Measurements from ENCODE around the gene DCK. TPM values are rescaled to one million over a fixed set of nuclear protein-coding genes. Genes with fewer than 3 reads are reported as not detected.

DCK gene
- total and polyA plus RNA-seq, 9 of the 15 experiments (the other 6 are each of a cell fraction or from before 2014, with no cell fraction given): 11.3 to 25.8 (median 19.6) TPM

DNA sequence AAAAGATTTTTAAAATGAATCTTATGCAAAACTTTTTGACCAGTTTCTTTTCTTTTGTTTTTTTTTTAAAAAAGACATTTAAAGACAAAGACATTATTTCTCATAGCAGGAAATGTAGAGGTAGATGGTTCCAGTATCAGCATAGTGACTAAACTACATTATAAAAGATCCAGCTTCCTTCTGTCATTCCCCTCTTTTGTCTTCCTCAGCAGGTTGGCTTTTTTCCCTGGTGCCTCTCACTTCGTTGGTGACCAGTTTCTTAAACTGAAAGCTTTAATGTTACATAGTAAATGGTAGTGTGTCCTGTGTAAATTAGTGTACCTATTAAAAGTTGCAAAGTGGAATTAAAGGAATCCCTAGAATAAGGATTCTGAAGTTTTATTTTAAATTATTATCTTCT is 36.1 kb downstream of the DCK start:
- no TSS peak for BruUV-seq (replicated peaks)
- Histone ChIP-seq H3K36me3 (ENCODE audit: control insufficient read depth, insufficient read depth, low read length) (peaks cover 18% of the 10 kb centered on the region; the same call in 2 of the 3 replicates), H3K4me2 (ENCODE audit: insufficient read depth, low read length) (no peak overlapping the region), H2AFZ (ENCODE audit: low read depth, low read length) (no peak overlapping the region), H3K9me3 (replicated peaks; ENCODE audit: control insufficient read depth, insufficient read depth, low read depth, low read length) (no peaks in the 10 kb centered on the region), H3K4me1 (replicated peaks in 1 of 2; ENCODE audit: control insufficient read depth in 2 of 2, insufficient read depth in 2 of 2, low read length in 2 of 2) (no peaks in the 10 kb centered on the region; a peak in 1 of 5 replicates), H3K27me3 (ENCODE audit: control insufficient read depth in 2 of 2, insufficient read depth in 2 of 2, low read length in 2 of 2) (no peaks in the 10 kb centered on the region), H4K20me1 (replicated peaks; ENCODE audit: control insufficient read depth, insufficient read depth, low read length) (no peaks in the 10 kb centered on the region), H3K9me1 (ENCODE audit: control insufficient read depth, insufficient read depth, low read length) (no peaks in the 10 kb centered on the region), H3K27ac (ENCODE audit: extremely low read depth, low read depth, low read length) (no peak overlapping the region), H3K9ac (ENCODE audit: insufficient read depth in 1 of 2, low read depth in 2 of 2, low read length in 2 of 2) (no peak overlapping the region), H3K79me2 (ENCODE audit: control insufficient read depth, insufficient read depth, low read length) (no peaks in the 10 kb centered on the region), H3K4me3 (no peak overlapping the region)
- ATAC-seq (no peak), DNase-seq (ENCODE audit: extremely low read depth in 1 of 4, low spot score in 3 of 4) (no peak), FAIRE-seq (no peak)
- WGBS (ENCODE audit: insufficient coverage, low coverage, missing lambda C conversion rate): 67% methylated on average over 1 of the region's 1 CpG
- ChIA-PET POLR2A (no interaction called here), CTCF (ENCODE audit: low intra/inter-chr PET ratio) (no interaction called here)
- intact Hi-C loops (cut with micrococcal nuclease) (no loop called here), in situ Hi-C loops (cut with MboI) (no loop called here)
- no peak for TF ChIP-seq ZNF41 (CRISPR knock-in tag; conservative IDR thresholded peaks at IDR 0.05)
- no peak for TF ChIP-seq MCM2 (IDR thresholded peaks at IDR 0.05; ENCODE audit: low read depth)
- TF ChIP-seq, protein P1, sequence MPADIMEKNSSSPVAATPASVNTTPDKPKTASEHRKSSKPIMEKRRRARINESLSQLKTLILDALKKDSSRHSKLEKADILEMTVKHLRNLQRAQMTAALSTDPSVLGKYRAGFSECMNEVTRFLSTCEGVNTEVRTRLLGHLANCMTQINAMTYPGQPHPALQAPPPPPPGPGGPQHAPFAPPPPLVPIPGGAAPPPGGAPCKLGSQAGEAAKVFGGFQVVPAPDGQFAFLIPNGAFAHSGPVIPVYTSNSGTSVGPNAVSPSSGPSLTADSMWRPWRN (IDR thresholded peaks at IDR 0.05; ENCODE audit: low read depth): no peak
- no peak for TF ChIP-seq ZC3H8 (IDR thresholded peaks at IDR 0.05)
- no peak for TF ChIP-seq EWSR1 (IDR thresholded peaks at IDR 0.05; ENCODE audit: borderline replicate concordance, low read depth, partially characterized antibody)
- TF ChIP-seq CHCHD3 (CRISPR knock-in tag; IDR thresholded peaks at IDR 0.05): no peak
- no peak for TF ChIP-seq DIDO1 (tag; IDR thresholded peaks at IDR 0.05; ENCODE audit: low read depth)
- TF ChIP-seq MXI1 (IDR thresholded peaks at IDR 0.05; ENCODE audit: low read depth, low read length): no peak
- TF ChIP-seq HIVEP1 (CRISPR knock-in tag; IDR thresholded peaks at IDR 0.05): no peak
- TF ChIP-seq, protein P2, sequence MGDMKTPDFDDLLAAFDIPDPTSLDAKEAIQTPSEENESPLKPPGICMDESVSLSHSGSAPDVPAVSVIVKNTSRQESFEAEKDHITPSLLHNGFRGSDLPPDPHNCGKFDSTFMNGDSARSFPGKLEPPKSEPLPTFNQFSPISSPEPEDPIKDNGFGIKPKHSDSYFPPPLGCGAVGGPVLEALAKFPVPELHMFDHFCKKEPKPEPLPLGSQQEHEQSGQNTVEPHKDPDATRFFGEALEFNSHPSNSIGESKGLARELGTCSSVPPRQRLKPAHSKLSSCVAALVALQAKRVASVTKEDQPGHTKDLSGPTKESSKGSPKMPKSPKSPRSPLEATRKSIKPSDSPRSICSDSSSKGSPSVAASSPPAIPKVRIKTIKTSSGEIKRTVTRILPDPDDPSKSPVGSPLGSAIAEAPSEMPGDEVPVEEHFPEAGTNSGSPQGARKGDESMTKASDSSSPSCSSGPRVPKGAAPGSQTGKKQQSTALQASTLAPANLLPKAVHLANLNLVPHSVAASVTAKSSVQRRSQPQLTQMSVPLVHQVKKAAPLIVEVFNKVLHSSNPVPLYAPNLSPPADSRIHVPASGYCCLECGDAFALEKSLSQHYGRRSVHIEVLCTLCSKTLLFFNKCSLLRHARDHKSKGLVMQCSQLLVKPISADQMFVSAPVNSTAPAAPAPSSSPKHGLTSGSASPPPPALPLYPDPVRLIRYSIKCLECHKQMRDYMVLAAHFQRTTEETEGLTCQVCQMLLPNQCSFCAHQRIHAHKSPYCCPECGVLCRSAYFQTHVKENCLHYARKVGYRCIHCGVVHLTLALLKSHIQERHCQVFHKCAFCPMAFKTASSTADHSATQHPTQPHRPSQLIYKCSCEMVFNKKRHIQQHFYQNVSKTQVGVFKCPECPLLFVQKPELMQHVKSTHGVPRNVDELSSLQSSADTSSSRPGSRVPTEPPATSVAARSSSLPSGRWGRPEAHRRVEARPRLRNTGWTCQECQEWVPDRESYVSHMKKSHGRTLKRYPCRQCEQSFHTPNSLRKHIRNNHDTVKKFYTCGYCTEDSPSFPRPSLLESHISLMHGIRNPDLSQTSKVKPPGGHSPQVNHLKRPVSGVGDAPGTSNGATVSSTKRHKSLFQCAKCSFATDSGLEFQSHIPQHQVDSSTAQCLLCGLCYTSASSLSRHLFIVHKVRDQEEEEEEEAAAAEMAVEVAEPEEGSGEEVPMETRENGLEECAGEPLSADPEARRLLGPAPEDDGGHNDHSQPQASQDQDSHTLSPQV (IDR thresholded peaks at IDR 0.05): no peak
- TF ChIP-seq RFX1 (IDR thresholded peaks at IDR 0.05): no peak
- TF ChIP-seq CEBPG (CRISPR knock-in tag; IDR thresholded peaks at IDR 0.05): no peak
- TF ChIP-seq CEBPG (tag; conservative IDR thresholded peaks at IDR 0.05 in 1 of 2, IDR thresholded peaks at IDR 0.05 in 1 of 2): no peak
- TF ChIP-seq ZSCAN32 (CRISPR knock-in tag; IDR thresholded peaks at IDR 0.05): no peak
- TF ChIP-seq BDP1 (IDR thresholded peaks at IDR 0.05; ENCODE audit: insufficient read depth, insufficient read length): no peak
- TF ChIP-seq LARP7 (IDR thresholded peaks at IDR 0.05): no peak
- TF ChIP-seq, protein P3, sequence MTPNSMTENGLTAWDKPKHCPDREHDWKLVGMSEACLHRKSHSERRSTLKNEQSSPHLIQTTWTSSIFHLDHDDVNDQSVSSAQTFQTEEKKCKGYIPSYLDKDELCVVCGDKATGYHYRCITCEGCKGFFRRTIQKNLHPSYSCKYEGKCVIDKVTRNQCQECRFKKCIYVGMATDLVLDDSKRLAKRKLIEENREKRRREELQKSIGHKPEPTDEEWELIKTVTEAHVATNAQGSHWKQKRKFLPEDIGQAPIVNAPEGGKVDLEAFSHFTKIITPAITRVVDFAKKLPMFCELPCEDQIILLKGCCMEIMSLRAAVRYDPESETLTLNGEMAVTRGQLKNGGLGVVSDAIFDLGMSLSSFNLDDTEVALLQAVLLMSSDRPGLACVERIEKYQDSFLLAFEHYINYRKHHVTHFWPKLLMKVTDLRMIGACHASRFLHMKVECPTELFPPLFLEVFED (CRISPR knock-in tag; conservative IDR thresholded peaks at IDR 0.05): no peak
